Activated naive CD4-positive, alpha-beta T cell treated with anti-CD3 and anti-CD28 coated beads, Interleukin-2, amount 50 U/mL, for 16 hours (primary cell): ENCODE measurements around the gene TEAD4.
A peak's percentile ranks its signal among the peaks of the same experiment; 100 is the strongest.

ENCODE experiments used
- DNase-seq: peaks from one replicate; pipeline ENCODE4 v3.0.0-alpha.2; 2020

Gene TEAD4

GRCh38 chr12:3034067-3034750, 75.0 kb downstream of the TEAD4 start:
- DNase-seq, result peak; percentile 31

- no peak for DNase-seq
These were observed 76.0 kb downstream of the TEAD4 start for GRCh38 chr12:3035171-3035570.

GRCh38 chr12:3035815-3036702, 76.9 kb downstream of the TEAD4 start:
- DNase-seq, result no peak

GRCh38 chr12:3036901-3037600, 77.9 kb downstream of the TEAD4 start:
- no peak for DNase-seq

- DNase-seq, result no peak
These were observed 79.0 kb downstream of the TEAD4 start for GRCh38 chr12:3038166-3038565.

GRCh38 chr12:3038926-3039510, 79.8 kb downstream of the TEAD4 start:
- no peak for DNase-seq

GRCh38 chr12:3040026-3040656, 80.9 kb downstream of the TEAD4 start:
- DNase-seq, result no peak

- DNase-seq, result no peak
These were observed 81.7 kb downstream of the TEAD4 start for GRCh38 chr12:3040663-3041544.

- peak; percentile 49 for DNase-seq
These were observed 82.5 kb downstream of the TEAD4 start for GRCh38 chr12:3041558-3042164.

- DNase-seq, result no peak
These were observed 83.2 kb downstream of the TEAD4 start for GRCh38 chr12:3042394-3042793.

GRCh38 chr12:3042826-3043225, 83.6 kb downstream of the TEAD4 start:
- DNase-seq, result no peak

GRCh38 chr12:3043406-3043805, 84.2 kb downstream of the TEAD4 start:
- no peak for DNase-seq

- DNase-seq, result no peak
These were observed 85.0 kb downstream of the TEAD4 start for GRCh38 chr12:3044141-3044630.

- no peak for DNase-seq
These were observed 86.3 kb downstream of the TEAD4 start for GRCh38 chr12:3045494-3045893.

GRCh38 chr12:3045989-3046388, 86.8 kb downstream of the TEAD4 start:
- DNase-seq, result no peak

- no peak for DNase-seq
These were observed 87.4 kb downstream of the TEAD4 start for GRCh38 chr12:3046441-3047200.

- DNase-seq, result no peak
These were observed 88.8 kb downstream of the TEAD4 start for GRCh38 chr12:3047961-3048360.

- no peak for DNase-seq
These were observed 89.3 kb downstream of the TEAD4 start for GRCh38 chr12:3048540-3048939.

- no peak for DNase-seq
These were observed 90.0 kb downstream of the TEAD4 start for GRCh38 chr12:3049176-3049575.

GRCh38 chr12:3049611-3050249, 90.5 kb downstream of the TEAD4 start:
- no peak for DNase-seq
